HG03460 (cell line): ENCODE data around the gene RIPPLY1.
A peak's percentile ranks its signal among the peaks of the same experiment; 100 is the strongest.

Experiments
- ATAC-seq: cut with Tn5 transposase; IDR thresholded peaks from one replicate; pipeline ENCODE4 v1.9.1; 2021; ENCODE audit not compliant: unreplicated experiment

The RIPPLY1 gene, protein sequence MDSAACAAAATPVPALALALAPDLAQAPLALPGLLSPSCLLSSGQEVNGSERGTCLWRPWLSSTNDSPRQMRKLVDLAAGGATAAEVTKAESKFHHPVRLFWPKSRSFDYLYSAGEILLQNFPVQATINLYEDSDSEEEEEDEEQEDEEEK

DNA sequence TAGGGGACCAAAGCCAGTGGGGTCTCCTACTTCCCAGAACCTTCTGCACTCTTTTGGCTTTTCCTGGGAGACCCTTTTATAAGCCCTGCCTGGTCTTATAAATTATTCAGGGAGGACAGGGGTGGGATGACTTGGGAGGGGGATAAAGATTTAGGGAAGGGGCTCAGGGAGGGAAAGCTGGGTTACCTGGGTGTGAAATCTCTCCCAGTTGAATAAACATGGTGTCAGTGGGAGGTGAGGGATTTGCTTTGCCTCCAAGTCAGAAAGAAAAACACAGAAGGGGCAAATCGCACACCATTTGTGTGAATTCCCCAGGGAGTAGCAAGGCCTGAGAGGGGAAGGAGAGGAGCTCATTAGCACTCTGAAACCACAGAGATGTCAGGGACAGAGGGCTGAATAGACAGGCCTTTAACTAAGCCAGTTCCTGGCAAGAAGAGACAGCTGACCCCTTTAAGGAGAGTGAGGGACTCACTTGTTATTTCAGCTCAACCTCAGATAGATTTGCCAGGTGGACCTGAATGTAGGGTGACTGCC lies at the start of gene RIPPLY1:
Gene RIPPLY1 (minus strand): TSS at position 51 of the 534 bp plus-strand sequence. CDS start 54 bp downstream, outside the sequence.
- no peak for ATAC-seq

DNA sequence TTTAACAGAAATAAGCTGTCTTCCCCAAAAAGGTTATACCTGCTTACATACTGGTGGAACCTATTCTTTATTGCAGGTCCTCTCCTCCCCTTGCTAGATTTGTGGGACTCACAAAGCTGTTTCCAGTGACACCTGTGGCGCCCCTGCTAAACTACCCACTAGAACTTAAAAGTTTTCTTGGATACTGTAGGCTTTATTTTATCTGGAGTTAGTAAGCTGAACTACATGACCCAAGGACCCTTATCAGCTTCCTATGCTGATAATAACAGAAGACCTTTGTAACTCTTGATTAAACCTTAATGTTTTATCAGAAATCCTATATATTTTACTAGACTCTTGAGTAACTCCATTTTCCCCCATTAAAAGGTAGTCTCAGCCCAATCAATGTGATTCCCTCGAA lies 49.4 kb upstream of the RIPPLY1 start:
- ATAC-seq = no peak

DNA sequence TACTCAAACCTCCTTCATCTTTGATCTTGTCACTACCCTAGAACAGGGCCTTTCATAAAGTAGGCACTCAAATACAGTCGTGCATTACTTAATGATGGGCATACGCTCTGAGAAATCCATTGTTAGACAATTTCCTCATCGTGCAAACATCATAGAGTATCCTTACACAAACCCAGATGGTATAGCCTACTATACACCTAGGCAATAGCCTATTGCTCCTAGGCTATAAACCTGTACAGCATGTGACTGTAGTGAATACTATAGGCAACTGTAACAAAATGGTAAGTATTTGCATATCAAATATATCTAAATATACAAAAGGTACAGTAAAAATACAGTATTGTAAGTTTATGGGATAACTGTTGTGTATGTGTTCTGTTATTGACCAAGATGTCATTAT lies 48.9 kb upstream of the RIPPLY1 start:
- ATAC-seq = no peak

DNA sequence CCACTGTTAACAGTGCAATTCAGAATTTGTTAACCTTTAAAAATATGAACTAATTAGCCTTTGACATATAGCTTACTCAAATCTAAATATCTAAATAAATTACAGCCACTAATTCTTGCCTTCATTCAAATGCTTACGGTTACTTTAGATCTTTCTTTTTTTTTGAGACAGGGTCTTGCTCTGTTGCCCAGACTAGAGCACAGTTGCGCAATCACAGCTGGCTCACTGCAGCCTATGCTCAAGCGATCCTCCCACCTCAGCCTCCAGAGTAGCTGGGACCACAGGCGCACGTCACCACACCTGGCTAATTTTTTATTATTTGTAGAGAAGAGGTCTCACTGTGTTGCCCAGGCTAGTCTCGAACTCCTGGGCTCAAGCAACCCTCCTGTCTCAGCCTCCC lies 48.1 kb upstream of the RIPPLY1 start:
- ATAC-seq = no peak

DNA sequence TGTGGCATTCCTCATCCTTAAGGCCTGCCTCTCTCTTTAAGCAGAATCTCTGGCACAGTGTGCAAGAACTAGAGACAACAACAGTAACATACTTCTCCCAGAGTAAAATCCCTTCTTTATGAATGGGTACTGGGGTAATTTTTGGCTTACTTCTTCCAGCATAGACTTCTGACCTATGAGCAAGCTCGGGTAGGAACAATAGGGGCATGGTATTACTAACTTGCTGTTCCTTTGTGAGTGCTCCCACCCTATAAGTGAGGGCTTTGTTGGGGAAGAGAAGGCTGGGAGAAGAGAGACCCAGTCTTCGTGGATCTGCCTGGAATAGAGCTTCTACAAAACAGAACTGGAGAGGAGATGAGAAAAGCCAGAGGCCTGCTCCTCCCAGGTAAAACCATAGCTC lies 47.2 kb upstream of the RIPPLY1 start:
- ATAC-seq = no peak

DNA sequence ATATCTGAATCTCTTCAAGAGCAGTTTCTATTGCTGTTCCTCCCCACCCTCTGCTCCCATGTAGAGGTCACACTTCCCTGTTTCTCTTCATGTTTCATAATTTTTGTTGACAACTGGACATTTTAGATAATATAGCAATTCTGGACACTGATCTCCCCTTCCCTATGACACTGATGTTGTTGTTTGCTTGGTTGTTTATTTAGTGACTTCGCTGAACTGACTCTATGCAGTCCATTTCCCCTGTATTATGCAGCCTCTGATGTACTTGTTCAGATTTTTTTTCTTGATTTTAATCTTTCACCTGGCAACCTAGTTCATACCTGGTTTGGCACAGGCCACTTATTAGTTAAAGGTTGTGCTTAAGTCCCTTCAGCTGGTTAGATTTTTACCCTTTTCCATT lies 46.2 kb upstream of the RIPPLY1 start:
- no peak for ATAC-seq

DNA sequence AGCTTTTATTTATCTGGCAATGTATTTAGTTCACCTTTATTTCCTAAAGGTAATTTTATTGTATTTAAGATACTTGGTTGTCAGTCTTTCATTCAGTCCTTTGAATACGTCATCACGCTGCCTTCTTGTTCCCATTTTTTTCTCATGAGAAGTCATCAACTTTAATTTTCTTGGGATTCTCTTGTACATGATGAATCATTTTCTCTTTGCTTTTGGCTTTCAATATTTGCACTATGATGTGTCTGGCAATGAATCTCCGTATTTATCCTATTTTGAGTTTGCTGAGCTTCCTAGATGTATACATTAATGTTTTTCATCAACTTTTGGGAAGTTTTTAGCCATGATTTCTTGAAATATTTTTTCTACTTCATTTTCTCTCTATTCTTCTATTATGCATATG lies 45.5 kb upstream of the RIPPLY1 start:
- ATAC-seq = no peak

DNA sequence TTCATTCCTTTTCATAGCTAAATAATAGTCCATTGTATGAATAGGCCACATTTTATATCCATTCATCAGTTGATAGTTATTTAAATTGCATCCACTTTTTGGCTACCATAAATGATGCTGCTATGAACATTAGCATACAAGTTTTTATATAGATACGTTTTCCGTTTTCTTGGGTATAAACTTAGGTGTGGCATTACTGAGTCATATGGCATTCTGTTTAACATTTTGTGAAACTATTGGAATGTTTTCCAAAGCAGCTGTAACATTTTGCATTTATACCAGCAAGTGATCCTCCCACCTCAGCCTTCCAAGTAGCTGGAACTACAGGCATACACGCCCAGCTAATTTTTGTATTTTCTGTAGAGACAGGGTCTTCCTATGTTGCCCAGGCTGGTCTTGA lies 43.3 kb upstream of the RIPPLY1 start:
- ATAC-seq = no peak

DNA sequence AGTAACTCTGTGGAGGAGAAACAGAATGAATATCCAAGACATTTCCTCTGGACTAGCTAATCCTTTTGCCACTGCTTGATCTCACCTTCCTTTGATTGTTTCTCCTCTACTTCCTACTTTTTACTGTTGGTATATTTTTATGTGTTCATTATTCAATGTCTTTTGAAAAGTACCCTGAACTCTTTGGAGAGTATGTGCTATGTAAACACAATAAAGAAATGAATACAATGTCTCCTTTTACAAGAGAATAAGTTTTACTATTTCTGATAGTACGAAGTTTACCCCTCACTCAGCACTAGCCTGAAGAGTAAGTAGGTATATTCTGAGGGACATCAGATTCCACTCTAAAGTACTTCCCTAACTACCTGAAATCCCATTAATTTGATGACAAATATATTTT lies 36.9 kb upstream of the RIPPLY1 start:
- no peak for ATAC-seq

DNA sequence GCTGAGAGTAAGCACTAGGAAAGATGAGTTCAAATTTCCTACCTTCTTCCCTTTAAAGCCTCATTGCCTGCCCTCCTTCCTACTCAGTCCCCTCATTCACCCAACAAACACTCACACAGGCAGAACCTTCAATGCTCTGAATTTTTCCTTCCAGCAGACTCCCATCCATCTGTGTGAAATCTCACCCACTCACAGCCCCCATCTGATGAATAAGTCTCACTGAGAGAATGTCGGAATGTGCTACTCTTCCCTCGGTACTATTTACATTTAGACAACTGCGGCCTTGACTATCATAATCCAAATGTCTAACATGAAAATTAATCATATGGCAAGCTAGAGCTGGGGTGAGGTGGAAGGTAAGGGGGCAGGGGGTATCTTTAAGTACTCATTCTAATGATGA lies 36.4 kb upstream of the RIPPLY1 start:
- no peak for ATAC-seq

DNA sequence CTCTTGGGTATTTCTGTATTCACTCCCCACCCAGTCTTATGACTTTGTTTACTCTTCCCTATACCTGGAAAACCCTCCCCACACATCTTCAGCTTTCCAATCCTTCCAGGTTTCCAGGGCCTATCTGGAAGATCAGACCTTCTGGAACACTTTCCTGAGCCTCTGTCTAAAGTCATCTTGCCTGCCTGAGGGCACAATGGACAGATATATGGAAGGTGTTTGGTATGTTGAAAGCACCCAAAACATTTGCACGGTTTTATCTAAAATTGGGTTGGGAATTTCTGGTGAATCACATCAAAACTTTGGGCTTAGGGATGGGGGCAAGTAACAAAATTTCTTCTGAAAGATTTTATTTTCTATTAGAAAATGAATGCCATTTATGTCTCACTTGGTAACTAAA lies 33.1 kb upstream of the RIPPLY1 start:
- no peak for ATAC-seq

DNA sequence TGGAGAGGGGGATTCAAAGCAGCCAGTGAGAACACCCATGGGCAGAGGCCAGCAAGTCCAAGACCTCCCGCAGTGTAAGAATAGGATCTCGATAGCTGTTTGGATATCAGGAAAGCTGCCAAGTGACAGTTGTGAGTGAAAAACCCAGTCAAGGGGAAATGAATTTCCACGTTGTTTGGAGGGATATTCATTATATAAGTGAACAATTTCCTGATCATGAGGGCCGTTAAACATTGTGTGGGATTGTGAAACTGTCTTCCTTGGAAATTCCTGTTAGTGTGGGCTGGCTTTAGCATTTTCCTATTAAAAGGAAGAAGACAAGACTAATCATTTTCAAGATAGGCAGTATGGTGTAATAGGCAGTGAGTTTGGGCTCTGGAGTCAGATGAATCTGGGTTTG lies 32.0 kb upstream of the RIPPLY1 start:
- no peak for ATAC-seq

DNA sequence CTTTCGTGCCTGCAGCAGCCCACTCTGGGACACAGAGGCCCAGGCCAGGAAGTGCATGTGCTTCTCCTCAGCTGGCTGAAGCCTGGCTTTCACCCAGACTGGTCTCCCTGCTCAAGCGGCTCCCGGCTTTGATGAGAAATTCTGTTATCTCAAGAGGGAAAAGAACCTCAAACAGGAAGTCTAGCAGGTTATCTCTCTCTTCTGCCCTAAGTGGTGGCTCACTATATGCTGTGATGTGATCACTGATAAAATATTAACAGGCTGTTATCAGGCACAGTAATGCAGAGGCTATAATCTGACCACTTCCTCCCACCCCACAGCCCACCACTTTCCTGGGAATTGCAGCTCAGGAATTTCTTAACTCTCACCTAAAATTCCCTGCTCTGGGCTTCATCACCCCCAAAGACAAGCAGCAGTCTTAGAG lies 30.4 kb upstream of the RIPPLY1 start:
- ATAC-seq = peak; percentile 49

DNA sequence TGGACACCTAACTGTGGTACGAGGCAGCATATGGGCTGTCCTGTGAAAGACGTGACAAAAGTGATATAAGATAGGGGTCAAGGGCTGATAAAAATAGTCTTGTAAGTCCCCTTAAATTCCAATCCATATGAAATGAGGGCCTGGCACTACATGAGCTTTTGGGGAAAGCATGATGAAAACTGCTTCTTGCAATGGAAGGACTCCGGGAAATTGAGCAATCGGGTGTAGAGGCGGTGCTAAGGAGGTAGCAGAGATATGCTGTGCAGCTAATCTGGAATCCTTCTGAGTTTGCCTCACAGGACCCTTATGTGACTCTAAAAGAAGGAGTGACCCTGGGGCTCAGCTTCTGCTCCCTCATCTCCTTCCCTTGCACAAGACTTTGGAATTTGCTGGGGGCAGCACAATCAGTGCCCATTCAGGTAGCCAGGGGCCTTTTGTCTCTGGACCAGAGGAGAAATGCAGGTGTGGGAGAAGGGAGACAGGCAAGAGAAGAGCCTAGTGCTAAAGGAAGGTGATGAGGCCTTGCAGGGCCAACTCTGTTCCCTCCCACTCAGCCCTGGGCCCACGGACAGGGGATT lies 29.9 kb upstream of the RIPPLY1 start:
- no peak for ATAC-seq

DNA sequence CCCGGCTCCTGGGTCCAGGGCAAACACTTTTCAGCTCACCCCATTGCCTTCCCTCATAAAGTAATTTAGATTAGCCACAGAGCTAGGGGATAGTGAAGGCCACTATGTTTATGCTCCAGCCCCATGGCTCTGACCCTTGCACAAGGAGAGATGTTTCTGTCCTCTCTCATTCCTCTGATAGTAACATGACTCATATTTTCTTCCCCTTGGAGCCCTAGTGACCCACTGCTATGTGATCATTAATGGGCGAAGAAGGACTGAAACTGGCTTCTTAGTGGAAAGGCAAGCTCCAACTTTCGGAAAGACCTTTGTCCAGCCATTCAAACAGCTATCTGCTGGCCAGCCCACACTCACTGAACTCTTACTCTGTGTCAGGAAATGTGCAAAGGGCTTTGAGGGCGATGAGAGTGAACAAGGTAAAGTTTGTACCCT lies 29.4 kb upstream of the RIPPLY1 start:
- ATAC-seq = no peak

DNA sequence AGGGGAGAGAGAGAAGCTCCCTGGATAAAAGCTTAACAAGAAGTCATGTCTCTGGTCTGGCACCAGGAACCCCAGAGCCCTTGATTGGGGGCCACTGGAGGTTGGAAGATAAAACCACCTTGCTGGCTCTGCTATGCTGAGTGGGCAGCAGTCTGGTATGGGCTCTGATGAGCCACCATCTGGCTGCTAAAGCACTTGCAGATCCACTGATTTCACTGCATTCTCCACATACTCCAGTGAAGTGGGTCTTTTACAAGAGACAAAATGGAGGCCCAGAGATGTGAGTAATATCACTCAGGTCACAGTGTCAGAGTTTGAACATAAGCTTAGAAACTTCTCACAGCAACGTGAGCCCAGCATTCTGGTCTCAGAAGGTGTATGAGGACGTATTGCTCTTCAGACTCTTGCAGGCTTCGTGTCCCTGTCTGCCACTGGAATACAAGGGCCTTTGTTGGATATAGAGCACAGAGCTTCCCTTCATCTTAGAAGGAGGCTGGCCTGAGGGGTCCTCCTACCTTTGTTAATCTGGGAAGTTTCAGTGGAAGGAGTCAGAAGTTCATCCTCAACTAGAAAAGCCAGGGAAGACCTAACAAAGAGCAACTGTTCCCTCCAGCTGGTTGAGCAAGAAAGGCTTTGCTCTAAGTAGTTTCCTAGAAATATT lies 28.8 kb upstream of the RIPPLY1 start:
- no peak for ATAC-seq

DNA sequence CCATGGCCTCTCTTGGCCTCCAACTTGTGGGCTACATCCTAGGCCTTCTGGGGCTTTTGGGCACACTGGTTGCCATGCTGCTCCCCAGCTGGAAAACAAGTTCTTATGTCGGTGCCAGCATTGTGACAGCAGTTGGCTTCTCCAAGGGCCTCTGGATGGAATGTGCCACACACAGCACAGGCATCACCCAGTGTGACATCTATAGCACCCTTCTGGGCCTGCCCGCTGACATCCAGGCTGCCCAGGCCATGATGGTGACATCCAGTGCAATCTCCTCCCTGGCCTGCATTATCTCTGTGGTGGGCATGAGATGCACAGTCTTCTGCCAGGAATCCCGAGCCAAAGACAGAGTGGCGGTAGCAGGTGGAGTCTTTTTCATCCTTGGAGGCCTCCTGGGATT lies 25.1 kb upstream of the RIPPLY1 start:
- no peak for ATAC-seq

DNA sequence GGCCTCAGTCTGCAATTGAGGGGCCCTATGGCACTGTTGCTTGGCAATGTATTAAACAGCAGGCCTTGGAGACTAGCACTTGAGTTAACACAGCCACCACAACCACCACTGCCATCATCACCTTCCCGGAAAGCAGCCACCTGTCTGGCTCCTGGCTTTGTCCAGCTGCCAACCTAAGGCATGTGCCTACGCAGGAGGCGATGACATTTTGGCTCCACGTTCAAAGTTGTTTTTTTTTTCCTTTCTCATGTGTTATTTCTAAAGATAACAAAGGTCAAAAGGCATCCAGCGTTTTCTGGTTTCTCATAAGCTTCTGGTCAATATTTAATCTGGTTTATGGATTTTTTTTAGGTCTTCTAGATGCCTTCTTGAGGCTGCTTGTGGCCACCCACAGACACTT lies 24.6 kb upstream of the RIPPLY1 start:
- no peak for ATAC-seq

DNA sequence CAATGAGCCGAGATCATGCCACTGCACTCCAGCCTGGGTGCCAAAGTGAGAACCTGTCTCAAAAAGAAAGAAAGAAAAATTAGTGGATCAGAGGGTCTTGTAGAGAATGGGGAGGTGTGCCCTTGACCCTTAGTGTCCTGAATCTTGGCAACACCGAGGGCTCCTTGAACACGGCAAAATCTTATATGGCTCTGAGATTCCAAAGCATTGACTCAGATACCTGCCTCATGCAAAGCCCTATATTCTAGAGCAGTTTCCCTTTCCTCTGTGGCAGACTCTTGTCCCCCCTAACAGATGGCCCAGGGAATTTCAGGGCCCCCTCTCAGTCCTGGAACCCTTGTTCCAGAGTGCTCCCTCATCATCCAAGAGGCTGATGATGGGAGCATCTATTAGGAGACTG lies 23.9 kb upstream of the RIPPLY1 start:
- no peak for ATAC-seq

DNA sequence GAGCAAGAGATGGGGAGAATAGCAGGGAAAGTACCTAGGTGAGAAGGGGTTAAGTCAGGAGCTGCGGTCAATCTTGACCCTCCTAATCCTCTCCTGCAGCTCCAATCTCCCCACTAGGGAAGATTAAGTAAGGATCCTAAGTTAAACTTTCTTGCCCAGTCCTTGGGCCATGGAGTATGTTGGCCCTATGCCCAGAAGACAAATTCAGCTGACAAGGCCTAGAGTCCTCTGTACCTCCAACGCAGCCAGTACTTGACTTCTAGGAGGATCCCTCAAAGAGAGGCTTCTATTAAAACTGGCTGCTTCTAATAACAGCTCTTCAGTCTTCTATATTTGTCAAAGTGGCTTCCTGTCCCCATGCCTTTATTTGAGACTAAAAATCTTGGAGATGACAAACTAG lies 18.5 kb upstream of the RIPPLY1 start:
- ATAC-seq = no peak

DNA sequence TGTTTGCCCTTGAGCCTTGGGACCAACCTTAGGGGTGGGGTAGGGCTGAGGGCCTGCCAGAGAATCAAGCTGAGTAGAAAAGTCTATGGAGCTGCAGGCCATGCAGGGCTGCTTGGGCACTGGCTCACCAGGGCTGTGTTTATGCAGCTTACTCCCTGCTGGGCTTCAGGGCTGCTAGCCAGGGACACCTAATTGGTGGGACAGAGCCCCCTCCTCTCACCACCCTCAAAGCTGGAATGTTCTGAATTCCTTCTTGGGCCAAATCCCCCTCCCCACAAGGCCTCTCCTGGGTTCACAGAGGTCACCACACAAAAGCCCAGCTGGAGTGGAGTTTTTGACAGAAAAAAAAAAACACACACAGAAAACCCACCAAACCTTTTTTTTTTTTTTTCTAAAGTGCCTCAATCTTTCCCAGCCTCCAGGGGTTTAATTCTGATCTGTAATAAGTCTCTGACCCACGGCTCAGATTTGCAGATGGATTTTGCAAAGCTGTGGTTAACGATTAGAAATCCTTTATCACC lies 16.9 kb upstream of the RIPPLY1 start, which contains the start of gene CLDN2:
Gene CLDN2 (plus strand): TSS at position 471 of the 521 bp plus-strand sequence. CDS start 7,827 bp downstream, outside the sequence.
- ATAC-seq = no peak
